ENCODE data around the gene POLH.

DNA sequence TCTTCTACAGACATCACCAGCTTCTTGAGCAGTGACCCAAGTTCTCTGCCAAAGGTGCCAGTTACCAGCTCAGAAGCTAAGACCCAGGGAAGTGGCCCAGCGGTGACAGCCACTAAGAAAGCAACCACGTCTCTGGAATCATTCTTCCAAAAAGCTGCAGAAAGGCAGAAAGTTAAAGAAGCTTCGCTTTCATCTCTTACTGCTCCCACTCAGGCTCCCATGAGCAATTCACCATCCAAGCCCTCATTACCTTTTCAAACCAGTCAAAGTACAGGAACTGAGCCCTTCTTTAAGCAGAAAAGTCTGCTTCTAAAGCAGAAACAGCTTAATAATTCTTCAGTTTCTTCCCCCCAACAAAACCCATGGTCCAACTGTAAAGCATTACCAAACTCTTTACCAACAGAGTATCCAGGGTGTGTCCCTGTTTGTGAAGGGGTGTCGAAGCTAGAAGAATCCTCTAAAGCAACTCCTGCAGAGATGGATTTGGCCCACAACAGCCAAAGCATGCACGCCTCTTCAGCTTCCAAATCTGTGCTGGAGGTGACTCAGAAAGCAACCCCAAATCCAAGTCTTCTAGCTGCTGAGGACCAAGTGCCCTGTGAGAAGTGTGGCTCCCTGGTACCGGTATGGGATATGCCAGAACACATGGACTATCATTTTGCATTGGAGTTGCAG, 37.9 kb downstream of the POLH start:
- TF ChIP-seq, protein P1, sequence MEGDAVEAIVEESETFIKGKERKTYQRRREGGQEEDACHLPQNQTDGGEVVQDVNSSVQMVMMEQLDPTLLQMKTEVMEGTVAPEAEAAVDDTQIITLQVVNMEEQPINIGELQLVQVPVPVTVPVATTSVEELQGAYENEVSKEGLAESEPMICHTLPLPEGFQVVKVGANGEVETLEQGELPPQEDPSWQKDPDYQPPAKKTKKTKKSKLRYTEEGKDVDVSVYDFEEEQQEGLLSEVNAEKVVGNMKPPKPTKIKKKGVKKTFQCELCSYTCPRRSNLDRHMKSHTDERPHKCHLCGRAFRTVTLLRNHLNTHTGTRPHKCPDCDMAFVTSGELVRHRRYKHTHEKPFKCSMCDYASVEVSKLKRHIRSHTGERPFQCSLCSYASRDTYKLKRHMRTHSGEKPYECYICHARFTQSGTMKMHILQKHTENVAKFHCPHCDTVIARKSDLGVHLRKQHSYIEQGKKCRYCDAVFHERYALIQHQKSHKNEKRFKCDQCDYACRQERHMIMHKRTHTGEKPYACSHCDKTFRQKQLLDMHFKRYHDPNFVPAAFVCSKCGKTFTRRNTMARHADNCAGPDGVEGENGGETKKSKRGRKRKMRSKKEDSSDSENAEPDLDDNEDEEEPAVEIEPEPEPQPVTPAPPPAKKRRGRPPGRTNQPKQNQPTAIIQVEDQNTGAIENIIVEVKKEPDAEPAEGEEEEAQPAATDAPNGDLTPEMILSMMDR (IDR thresholded peaks at IDR 0.05) = no peak
- no peak for TF ChIP-seq POLR2A (IDR thresholded peaks at IDR 0.05)
